Parathyroid adenoma (tissue), 2 donors: ENCODE results near the gene CTNNA1.
A peak's percentile ranks its signal among the peaks of the same experiment; 100 is the strongest.

Experiments used
- H2AFZ ChIP-seq: fragments of 300-600 bp; sonication (generic); one replicate; pipeline ENCODE4 v1.7.0; 2017; ENCODE audit warnings: antibody characterized with exemption, mild to moderate bottlenecking
- H3K27ac ChIP-seq: fragments of 300-600 bp; sonication (generic); one replicate; pipeline ENCODE4 v1.7.0; 2017
- H3K27me3 ChIP-seq: fragments of 300-600 bp; sonication (generic); one replicate; pipeline ENCODE4 v1.7.0; 2017; ENCODE audit warnings: low read length; ENCODE audit not compliant: control insufficient read depth, insufficient read depth
- H3K36me3 ChIP-seq: fragments of 300-600 bp; sonication (generic); one replicate; pipeline ENCODE4 v1.7.0; 2017; ENCODE audit warnings: low read length; ENCODE audit not compliant: control insufficient read depth, insufficient read depth
- H3K4me1 ChIP-seq: fragments of 300-600 bp; sonication (generic); one replicate; pipeline ENCODE4 v1.7.0; 2017; ENCODE audit warnings: control low read depth
- H3K4me2 ChIP-seq: fragments of 300-600 bp; sonication (generic); one replicate; pipeline ENCODE4 v1.7.0; 2017; ENCODE audit warnings: low read length
- H3K4me3 ChIP-seq: fragments of 300-600 bp; sonication (generic); one replicate; pipeline ENCODE4 v1.7.0; 2017; ENCODE audit warnings: low read depth, low read length
- H3K79me2 ChIP-seq: fragments of 300-600 bp; sonication (generic); one replicate; pipeline ENCODE4 v1.7.0; 2017; ENCODE audit warnings: control low read depth
- H3K9ac ChIP-seq: fragments of 300-600 bp; sonication (generic); one replicate; pipeline ENCODE4 v1.7.0; 2017; ENCODE audit warnings: mild to moderate bottlenecking
- H3K9me3 ChIP-seq: fragments of 300-600 bp; sonication (generic); one replicate; pipeline ENCODE4 v1.7.0; 2017; ENCODE audit warnings: low read length; ENCODE audit not compliant: control insufficient read depth
- CTCF ChIP-seq: fragments of 300-600 bp; sonication (generic); IDR thresholded peaks from one replicate; pipeline ENCODE4 v1.7.0; 2017; ENCODE audit warnings: antibody characterized with exemption, mild to moderate bottlenecking
- donor health status: primary hyperparathyroidism.

CTNNA1 gene

DNA sequence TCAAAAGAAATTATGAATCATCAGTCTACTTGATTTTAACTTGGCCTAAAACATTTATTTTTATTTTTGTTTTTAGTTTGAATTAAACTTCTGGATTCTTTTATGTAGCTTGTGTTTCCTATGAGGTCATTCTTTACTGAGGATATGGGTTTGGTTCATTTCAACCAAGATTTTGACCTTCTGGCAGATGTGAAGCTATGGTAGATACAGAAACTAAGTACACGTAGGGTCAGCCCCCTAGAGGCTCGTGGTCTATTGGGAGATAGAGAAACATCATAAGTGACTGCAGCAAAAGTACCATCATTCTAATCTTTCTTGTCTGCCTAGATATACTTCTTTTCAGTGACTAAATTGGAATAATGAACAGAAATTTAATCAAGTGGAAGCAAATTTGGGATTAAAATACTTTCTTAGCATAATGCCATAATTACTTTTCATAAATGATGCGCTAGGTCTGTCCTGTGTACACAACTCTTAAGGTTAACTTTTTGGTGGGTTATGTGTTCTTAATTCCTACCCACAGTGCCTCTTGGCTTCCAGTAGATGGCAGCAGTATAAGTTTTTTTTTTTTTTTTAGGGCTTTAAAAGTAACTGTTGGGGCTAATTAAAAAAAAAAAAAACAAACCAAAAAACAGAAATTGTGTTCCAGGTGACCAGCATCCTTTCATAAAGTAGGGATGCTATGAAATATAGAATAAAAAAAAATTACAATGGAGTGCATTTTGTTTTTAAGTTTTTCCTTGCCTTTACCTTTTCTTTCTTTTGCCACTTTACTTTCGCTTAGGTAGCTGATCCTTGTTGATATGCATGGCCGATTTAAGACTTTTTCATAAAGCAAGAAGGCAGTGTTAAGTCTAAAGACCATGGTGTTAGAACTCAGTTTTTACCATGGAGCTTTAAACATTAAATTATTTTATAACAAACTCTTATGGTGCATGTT is 72.0 kb downstream of the CTNNA1 start:
- H2AFZ ChIP-seq = no peak overlapping the region
- H3K9me3 ChIP-seq = no peaks in the 10 kb centered on the region
- H3K36me3 ChIP-seq = no peaks in the 10 kb centered on the region
- no peak overlapping the region for H3K4me2 ChIP-seq
- no peak overlapping the region for H3K9ac ChIP-seq
- H3K79me2 ChIP-seq = peaks cover 26% of the 10 kb centered on the region
- H3K27me3 ChIP-seq = no peaks in the 10 kb centered on the region
- H3K4me3 ChIP-seq = no peak overlapping the region
- H3K4me1 ChIP-seq = no peaks in the 10 kb centered on the region
- TF ChIP-seq CTCF = peak; percentile 44
- H3K27ac ChIP-seq = no peak overlapping the region

DNA sequence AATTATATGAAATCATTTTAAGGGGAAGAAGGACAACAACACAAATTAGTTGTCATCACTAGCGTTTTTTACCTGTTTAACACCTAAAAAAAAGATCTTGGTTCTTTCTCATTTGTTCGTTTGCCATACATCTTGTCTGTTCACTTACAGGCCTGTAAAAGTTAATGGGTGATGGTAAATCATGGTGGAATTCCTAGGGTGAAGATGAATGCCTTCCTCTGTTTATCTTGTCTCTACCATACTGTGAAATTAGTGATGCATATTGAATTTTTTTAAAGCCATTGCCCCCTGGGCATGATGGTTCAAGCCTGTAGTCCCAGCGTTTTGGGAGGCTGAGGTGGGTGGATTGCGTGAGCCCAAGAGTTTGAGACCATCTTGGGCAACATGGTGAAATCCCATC is 75.3 kb downstream of the CTNNA1 start:
- H3K36me3 ChIP-seq = no peaks in the 10 kb centered on the region

DNA sequence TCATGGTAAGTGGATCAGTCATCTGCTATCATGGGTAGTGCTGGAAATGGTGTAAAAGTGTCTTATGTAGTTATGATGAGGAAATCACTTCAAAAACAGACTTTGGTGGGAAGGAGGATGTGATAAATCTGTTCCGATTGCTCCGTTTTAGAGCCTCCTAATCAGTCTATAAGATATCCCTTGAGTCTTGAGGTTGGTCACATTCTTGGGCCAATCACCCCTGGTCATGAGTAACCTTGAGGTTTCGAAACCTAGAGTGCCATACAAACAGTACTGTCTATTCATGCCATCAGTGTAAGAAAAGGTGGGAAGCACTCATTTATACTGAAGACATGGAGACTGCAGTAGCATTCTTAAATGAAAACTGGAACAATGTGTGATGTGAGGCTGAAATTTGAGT is 76.1 kb downstream of the CTNNA1 start:
- Histone ChIP-seq H3K4me1 (no peaks in the 10 kb centered on the region), H3K9ac (no peak overlapping the region), H2AFZ (no peak overlapping the region), H3K27me3 (no peaks in the 10 kb centered on the region), H3K79me2 (peaks cover 24% of the 10 kb centered on the region), H3K9me3 (no peaks in the 10 kb centered on the region), H3K4me3 (no peak overlapping the region), H3K36me3 (no peaks in the 10 kb centered on the region), H3K27ac (no peak overlapping the region), H3K4me2 (no peak overlapping the region)
- TF ChIP-seq CTCF = no peak

More for the DNA sequence above, 75.3 kb downstream of the CTNNA1 start:
- Histone ChIP-seq H3K27me3 (no peaks in the 10 kb centered on the region), H3K9me3 (no peaks in the 10 kb centered on the region), H3K4me3 (no peak overlapping the region), H3K9ac (no peak overlapping the region), H3K27ac (no peak overlapping the region), H3K4me1 (no peaks in the 10 kb centered on the region), H3K79me2 (peaks cover 24% of the 10 kb centered on the region), H2AFZ (no peak overlapping the region), H3K4me2 (no peak overlapping the region)
- TF ChIP-seq CTCF = no peak

DNA sequence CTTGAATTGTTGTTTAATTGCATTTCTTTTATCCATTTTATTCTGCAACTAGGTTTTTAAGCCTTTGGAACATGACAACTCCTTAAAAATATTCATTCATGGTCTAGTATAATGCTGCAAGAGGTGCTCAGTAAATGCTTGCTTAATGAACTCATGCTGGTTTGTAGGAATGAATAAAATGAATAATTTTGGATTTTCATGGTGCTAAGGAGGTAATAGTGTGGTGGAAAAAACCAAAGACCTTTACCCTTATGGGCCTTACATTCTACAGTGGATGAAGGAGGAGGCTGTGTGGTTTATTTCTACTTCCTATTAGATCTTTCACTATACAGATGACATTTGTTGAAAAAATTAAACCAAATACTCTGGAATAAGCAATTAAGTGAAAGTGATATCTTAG is 78.5 kb downstream of the CTNNA1 start:
- Histone ChIP-seq H3K27ac (no peak overlapping the region), H3K79me2 (peaks cover 22% of the 10 kb centered on the region), H3K4me3 (no peak overlapping the region), H3K4me2 (no peak overlapping the region), H2AFZ (no peak overlapping the region), H3K36me3 (no peaks in the 10 kb centered on the region), H3K9me3 (no peaks in the 10 kb centered on the region), H3K4me1 (no peaks in the 10 kb centered on the region), H3K27me3 (no peaks in the 10 kb centered on the region), H3K9ac (no peak overlapping the region)
- TF ChIP-seq CTCF = no peak

DNA sequence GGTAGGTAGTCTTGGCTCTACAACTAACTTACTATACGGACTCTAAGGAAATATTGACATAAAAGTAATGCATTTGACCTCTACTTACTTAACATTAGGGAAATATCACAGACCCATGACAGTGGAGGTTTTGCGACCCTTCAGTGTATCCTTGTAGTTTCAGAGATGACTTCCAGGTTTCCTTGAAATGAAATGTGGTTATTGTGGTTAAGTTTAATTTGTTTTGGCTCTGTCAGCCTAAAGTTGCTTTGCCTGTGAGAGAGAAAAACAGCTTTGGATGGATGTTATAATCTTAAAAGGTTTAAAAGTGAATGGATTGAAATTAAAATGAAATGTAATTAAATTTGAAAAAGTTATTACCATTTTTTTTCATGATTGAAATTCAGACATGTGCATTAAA is 79.0 kb downstream of the CTNNA1 start:
- Histone ChIP-seq H3K4me3 (no peak overlapping the region), H3K27me3 (no peaks in the 10 kb centered on the region), H3K4me2 (no peak overlapping the region), H2AFZ (no peak overlapping the region), H3K9me3 (no peaks in the 10 kb centered on the region), H3K36me3 (no peaks in the 10 kb centered on the region), H3K9ac (no peak overlapping the region), H3K27ac (no peak overlapping the region), H3K79me2 (peaks cover 22% of the 10 kb centered on the region), H3K4me1 (no peaks in the 10 kb centered on the region)
- no peak for TF ChIP-seq CTCF
